Measurements from ENCODE around the gene GABBR1.

DNA sequence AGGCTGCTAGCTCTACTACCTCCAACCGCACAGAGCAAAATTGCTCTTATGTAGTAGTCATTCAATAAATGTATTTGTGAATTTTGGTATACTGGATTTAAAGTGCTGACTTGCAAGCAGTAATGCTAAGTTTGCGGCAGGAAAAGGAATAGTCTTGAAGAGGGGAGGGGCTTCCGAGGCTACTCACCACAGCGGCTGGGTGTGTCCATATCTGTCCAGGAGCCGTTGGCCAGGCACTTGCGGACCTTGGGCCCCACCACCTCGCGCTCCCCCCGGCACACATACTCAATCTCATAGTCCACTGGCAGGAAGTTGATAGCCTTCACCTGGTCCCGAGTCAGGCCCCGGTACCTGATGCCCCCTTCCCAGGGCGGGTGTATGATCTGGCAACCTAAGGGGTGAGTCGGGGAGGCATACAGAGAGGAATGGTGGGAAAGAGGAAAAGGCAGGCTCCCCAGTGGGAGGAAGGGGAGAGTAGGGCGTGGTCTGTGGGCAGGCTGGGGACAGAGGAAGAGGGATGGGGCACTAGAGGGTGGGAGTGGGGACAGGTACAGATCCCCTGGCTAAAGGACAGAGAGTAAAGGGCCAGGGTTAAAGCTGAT lies 1.7 kb downstream of the GABBR1 start:
- TF ChIP-seq, protein P1, sequence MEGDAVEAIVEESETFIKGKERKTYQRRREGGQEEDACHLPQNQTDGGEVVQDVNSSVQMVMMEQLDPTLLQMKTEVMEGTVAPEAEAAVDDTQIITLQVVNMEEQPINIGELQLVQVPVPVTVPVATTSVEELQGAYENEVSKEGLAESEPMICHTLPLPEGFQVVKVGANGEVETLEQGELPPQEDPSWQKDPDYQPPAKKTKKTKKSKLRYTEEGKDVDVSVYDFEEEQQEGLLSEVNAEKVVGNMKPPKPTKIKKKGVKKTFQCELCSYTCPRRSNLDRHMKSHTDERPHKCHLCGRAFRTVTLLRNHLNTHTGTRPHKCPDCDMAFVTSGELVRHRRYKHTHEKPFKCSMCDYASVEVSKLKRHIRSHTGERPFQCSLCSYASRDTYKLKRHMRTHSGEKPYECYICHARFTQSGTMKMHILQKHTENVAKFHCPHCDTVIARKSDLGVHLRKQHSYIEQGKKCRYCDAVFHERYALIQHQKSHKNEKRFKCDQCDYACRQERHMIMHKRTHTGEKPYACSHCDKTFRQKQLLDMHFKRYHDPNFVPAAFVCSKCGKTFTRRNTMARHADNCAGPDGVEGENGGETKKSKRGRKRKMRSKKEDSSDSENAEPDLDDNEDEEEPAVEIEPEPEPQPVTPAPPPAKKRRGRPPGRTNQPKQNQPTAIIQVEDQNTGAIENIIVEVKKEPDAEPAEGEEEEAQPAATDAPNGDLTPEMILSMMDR (conservative IDR thresholded peaks at IDR 0.05 in 1 of 2, IDR thresholded peaks at IDR 0.05 in 1 of 2; ENCODE audit: extremely low read depth in 1 of 2, insufficient read depth in 1 of 2, low read depth in 1 of 2, low read length in 2 of 2) = no peak
- TF ChIP-seq EZH2 (IDR thresholded peaks at IDR 0.05; ENCODE audit: borderline replicate concordance, low read length) = no peak

All from mammary epithelial cell (primary cell).